ENCODE data around the gene RNASET2.

GRCh38 chr6:166950443-166950821 is 5.9 kb downstream of the RNASET2 start:
- no peak for TF ChIP-seq CTCF (IDR thresholded peaks at IDR 0.05)
- no peak for TF ChIP-seq POLR2A (IDR thresholded peaks at IDR 0.05)

All from Peyer's patch (tissue), 4 donors.